Measurements from ENCODE around the gene DNM3.

DNA sequence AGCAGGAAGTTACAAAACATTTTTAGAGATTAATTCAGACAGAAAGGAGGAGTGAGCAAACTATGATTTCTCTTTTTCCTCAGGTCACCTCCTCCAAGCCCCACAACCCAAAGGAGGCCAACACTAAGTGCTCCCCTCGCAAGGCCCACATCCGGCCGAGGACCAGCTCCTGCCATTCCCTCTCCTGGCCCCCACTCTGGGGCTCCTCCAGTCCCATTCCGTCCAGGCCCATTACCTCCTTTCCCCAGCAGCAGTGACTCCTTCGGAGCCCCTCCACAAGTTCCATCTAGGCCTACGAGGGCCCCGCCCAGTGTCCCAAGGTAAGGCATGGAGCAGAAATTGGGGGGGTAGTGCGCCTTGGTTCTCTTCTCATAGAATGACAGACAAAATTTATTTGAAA, 547.2 kb downstream of the DNM3 start:
- TF ChIP-seq CTCF (IDR thresholded peaks at IDR 0.05; ENCODE audit: low read depth, low read length) = no peak
- no peak for TF ChIP-seq POLR2A (IDR thresholded peaks at IDR 0.05; ENCODE audit: extremely low read depth, insufficient read length)
- TF ChIP-seq MYC (IDR thresholded peaks at IDR 0.05; ENCODE audit: low read depth, low read length) = no peak
